GM18507 (cell line): ENCODE results near the gene RHOBTB3.
"Not testable (repeated sequence)": the region's sequence is repeated elsewhere in the genome, so short reads cannot be mapped to it uniquely, and the experiment has no call there.

ENCODE experiments used
- DNase-seq: peaks from one replicate; pipeline ENCODE4 v3.0.0; 2011; ENCODE audit warnings: low read depth; ENCODE audit not compliant: insufficient read length; ENCODE audit errors: extremely low spot score
- FAIRE-seq: peaks from 2 replicates; lab custom pipeline; 2011; peaks lifted over from hg19 to GRCh38; lab: Jason Lieb, UNC

The RHOBTB3 gene

GRCh38 chr5:95730730-95731570, at the start of gene RHOBTB3:
Gene RHOBTB3, plus strand, starts transcription at chr5:95731336. Its CDS starts 347 bp downstream, at chr5:95731683.
- DNase-seq: no peak
- no peak for FAIRE-seq

- DNase-seq: no peak
- FAIRE-seq: no peak
These were observed 48.2 kb upstream of the RHOBTB3 start, which contains the start of gene SPATA9 for GRCh38 chr5:95682891-95683290. Gene SPATA9, minus strand, starts transcription at chr5:95682991. Its CDS starts 137 bp downstream, at chr5:95682854.

GRCh38 chr5:95684361-95684760, 46.8 kb upstream of the RHOBTB3 start:
- DNase-seq: no peak
- FAIRE-seq: no peak

GRCh38 chr5:95686651-95687050, 44.5 kb upstream of the RHOBTB3 start:
- FAIRE-seq (no peak), DNase-seq (no peak)

GRCh38 chr5:95689680-95690079, 41.5 kb upstream of the RHOBTB3 start:
- DNase-seq (no peak), FAIRE-seq (no peak)

GRCh38 chr5:95690333-95690732, 40.8 kb upstream of the RHOBTB3 start:
- no peak for DNase-seq
- no peak for FAIRE-seq

- DNase-seq (no peak), FAIRE-seq (no peak)
These were observed 33.1 kb upstream of the RHOBTB3 start for GRCh38 chr5:95697781-95698681.

- FAIRE-seq: no peak
These were observed 31.8 kb upstream of the RHOBTB3 start for GRCh38 chr5:95699337-95699736.

GRCh38 chr5:95701074-95701473, 30.1 kb upstream of the RHOBTB3 start:
- DNase-seq (no peak), FAIRE-seq (no peak)

More at GRCh38 chr5:95699337-95699736, 31.8 kb upstream of the RHOBTB3 start:
- no peak for DNase-seq

GRCh38 chr5:95704150-95704549, 27.0 kb upstream of the RHOBTB3 start:
- no peak for FAIRE-seq
- DNase-seq: no peak

GRCh38 chr5:95706196-95706595, 24.9 kb upstream of the RHOBTB3 start:
- DNase-seq, FAIRE-seq: not testable (repeated sequence)

GRCh38 chr5:95707055-95707454, 24.1 kb upstream of the RHOBTB3 start:
- FAIRE-seq (no peak), DNase-seq (no peak)

- not testable (repeated sequence) for DNase-seq, FAIRE-seq
These were observed 23.5 kb upstream of the RHOBTB3 start for GRCh38 chr5:95707534-95708188.

GRCh38 chr5:95708876-95709275, 22.3 kb upstream of the RHOBTB3 start:
- no peak for DNase-seq
- no peak for FAIRE-seq

- no peak for DNase-seq
- no peak for FAIRE-seq
These were observed 21.0 kb upstream of the RHOBTB3 start for GRCh38 chr5:95709967-95710650.

GRCh38 chr5:95710651-95711500, 20.3 kb upstream of the RHOBTB3 start:
- not testable (repeated sequence) for DNase-seq, FAIRE-seq

- DNase-seq (no peak), FAIRE-seq (no peak)
These were observed 19.4 kb upstream of the RHOBTB3 start for GRCh38 chr5:95711501-95712346.
